ENCODE results near the gene POU5F2. TPM values are rescaled to one million over a fixed set of nuclear protein-coding genes. Genes with fewer than 3 reads are reported as not detected.

The POU5F2 gene
- total and polyA plus RNA-seq, 10 donors: under 0.01 to 11.7 (median 4.2) TPM

GRCh38 chr5:93756372-93756771 is 15.0 kb upstream of the POU5F2 start:
- intact Hi-C loops (cut with DNase I; ENCODE audit: low total_unique reads): no loop called here
- peaks cover 0 to 31% (median 28%) of the 10 kb centered on the region in 8 donors for H3K9me3 ChIP-seq
- H3K4me1 ChIP-seq: no peaks in the 10 kb centered on the region
- no peak for TF ChIP-seq POLR2A (IDR thresholded peaks at IDR 0.05)
- TF ChIP-seq CTCF (IDR thresholded peaks at IDR 0.05 in 8 of 11, conservative IDR thresholded peaks at IDR 0.05 in 3 of 11): no peak
- TF ChIP-seq POLR2AphosphoS5 (IDR thresholded peaks at IDR 0.05): no peak
- 94 to 99% (median 95%) methylated on average over 5 of the region's 5 CpGs for WGBS, 5 donors
- no peak overlapping the region for H3K27ac ChIP-seq
- H3K36me3 ChIP-seq: peaks cover 0 to 26% (median 0%) of the 10 kb centered on the region in 6 donors
- no peak for DNase-seq
- no peak overlapping the region for H3K4me3 ChIP-seq
- no peaks in the 10 kb centered on the region for H3K27me3 ChIP-seq (replicated peaks in 1 of 7)

- H3K36me3 ChIP-seq: peaks cover 0 to 20% (median 0%) of the 10 kb centered on the region in 6 donors
- intact Hi-C loops (cut with DNase I; ENCODE audit: low total_unique reads): no loop called here
- WGBS, 5 donors: 92 to 97% (median 96%) methylated on average over 10 of the region's 10 CpGs
Observed at GRCh38 chr5:93755716-93756115, 14.3 kb upstream of the POU5F2 start.

GRCh38 chr5:93748875-93749397 is 7.5 kb upstream of the POU5F2 start:
- intact Hi-C loops (cut with DNase I; ENCODE audit: low total_unique reads): no loop called here
- 82 to 88% (median 88%) methylated on average over 1 of the region's 1 CpG for WGBS, 5 donors
- Histone ChIP-seq H3K4me3 (no peak overlapping the region), H3K27me3 (replicated peaks in 1 of 7) (no peaks in the 10 kb centered on the region), H3K9me3 (no peaks in the 10 kb centered on the region), H3K4me1 (no peaks in the 10 kb centered on the region), H3K27ac (no peak overlapping the region), H3K36me3 (no peaks in the 10 kb centered on the region)
- no peak for TF ChIP-seq POLR2A (IDR thresholded peaks at IDR 0.05)
- DNase-seq: no peak

More at GRCh38 chr5:93755716-93756115, 14.3 kb upstream of the POU5F2 start:
- Histone ChIP-seq H3K4me1 (no peaks in the 10 kb centered on the region), H3K9me3 (peaks cover 0 to 24% (median 21%) of the 10 kb centered on the region in 8 donors), H3K27ac (no peak overlapping the region), H3K4me3 (no peak overlapping the region), H3K27me3 (replicated peaks in 1 of 7) (no peaks in the 10 kb centered on the region)
- DNase-seq: peak; percentile 51
- TF ChIP-seq POLR2A (IDR thresholded peaks at IDR 0.05) (no peak), POLR2AphosphoS5 (IDR thresholded peaks at IDR 0.05) (no peak), CTCF (IDR thresholded peaks at IDR 0.05 in 8 of 11, conservative IDR thresholded peaks at IDR 0.05 in 3 of 11) (no peak)

- no peak overlapping the region for H3K27ac ChIP-seq
- no peak for DNase-seq
- TF ChIP-seq CTCF (IDR thresholded peaks at IDR 0.05 in 8 of 11, conservative IDR thresholded peaks at IDR 0.05 in 3 of 11) (no peak), POLR2A (IDR thresholded peaks at IDR 0.05) (no peak), POLR2AphosphoS5 (IDR thresholded peaks at IDR 0.05) (no peak)
- H3K27me3 ChIP-seq (replicated peaks in 1 of 7): no peaks in the 10 kb centered on the region
- intact Hi-C loops (cut with DNase I; ENCODE audit: low total_unique reads): no loop called here
- H3K36me3 ChIP-seq: peaks cover 0 to 9% (median 0%) of the 10 kb centered on the region in 6 donors
- H3K9me3 ChIP-seq: peaks cover 0 to under 1% (median 0%) of the 10 kb centered on the region in 8 donors
- no peaks in the 10 kb centered on the region for H3K4me1 ChIP-seq
- no peak overlapping the region for H3K4me3 ChIP-seq
Observed at GRCh38 chr5:93746406-93747056, 5.1 kb upstream of the POU5F2 start.

All from spleen (tissue), 11 donors.